Ishikawa (cell line): ENCODE results near the gene UBE2QL1.

Source experiments
- CEBPB ChIP-seq: IDR thresholded peaks from 2 replicates; pipeline ENCODE4 v1.6.1; 2012
- CREB1 ChIP-seq: IDR thresholded peaks from 2 replicates; pipeline ENCODE4 v1.6.1; 2012; ENCODE audit warnings: low read depth
- EP300 ChIP-seq: IDR thresholded peaks from 2 replicates; pipeline ENCODE4 v1.6.1; 2012; ENCODE audit warnings: borderline replicate concordance
- FOXM1 ChIP-seq: IDR thresholded peaks from 2 replicates; pipeline ENCODE4 v1.6.1; 2012; ENCODE audit warnings: low read depth, borderline replicate concordance
- NFIC ChIP-seq: IDR thresholded peaks from 2 replicates; pipeline ENCODE4 v1.6.1; 2012
- RAD21 ChIP-seq: IDR thresholded peaks from 2 replicates; pipeline ENCODE4 v1.6.1; 2012; ENCODE audit warnings: low read depth
- TAF1 ChIP-seq: IDR thresholded peaks from 2 replicates; pipeline ENCODE4 v1.6.1; 2012; ENCODE audit warnings: low read depth, mild to moderate bottlenecking
- TEAD4 ChIP-seq: IDR thresholded peaks from 2 replicates; pipeline ENCODE4 v1.6.1; 2012
- YY1 ChIP-seq: IDR thresholded peaks from 2 replicates; pipeline ENCODE4 v1.6.1; 2012; ENCODE audit warnings: low read depth
- ZBTB7A ChIP-seq: IDR thresholded peaks from 2 replicates; pipeline ENCODE4 v1.6.1; 2012; ENCODE audit warnings: low read depth
- TF ChIP-seq, protein P1 (sequence below): IDR thresholded peaks from 2 replicates; pipeline ENCODE4 v1.6.1; 2012; ENCODE audit warnings: low read depth, mild to moderate bottlenecking
- TF ChIP-seq, protein P2 (sequence below): IDR thresholded peaks from 2 replicates; pipeline ENCODE4 v1.6.1; 2012
- TF ChIP-seq, protein P3 (sequence below): IDR thresholded peaks from 2 replicates; pipeline ENCODE4 v1.6.1; 2012

DNA sequence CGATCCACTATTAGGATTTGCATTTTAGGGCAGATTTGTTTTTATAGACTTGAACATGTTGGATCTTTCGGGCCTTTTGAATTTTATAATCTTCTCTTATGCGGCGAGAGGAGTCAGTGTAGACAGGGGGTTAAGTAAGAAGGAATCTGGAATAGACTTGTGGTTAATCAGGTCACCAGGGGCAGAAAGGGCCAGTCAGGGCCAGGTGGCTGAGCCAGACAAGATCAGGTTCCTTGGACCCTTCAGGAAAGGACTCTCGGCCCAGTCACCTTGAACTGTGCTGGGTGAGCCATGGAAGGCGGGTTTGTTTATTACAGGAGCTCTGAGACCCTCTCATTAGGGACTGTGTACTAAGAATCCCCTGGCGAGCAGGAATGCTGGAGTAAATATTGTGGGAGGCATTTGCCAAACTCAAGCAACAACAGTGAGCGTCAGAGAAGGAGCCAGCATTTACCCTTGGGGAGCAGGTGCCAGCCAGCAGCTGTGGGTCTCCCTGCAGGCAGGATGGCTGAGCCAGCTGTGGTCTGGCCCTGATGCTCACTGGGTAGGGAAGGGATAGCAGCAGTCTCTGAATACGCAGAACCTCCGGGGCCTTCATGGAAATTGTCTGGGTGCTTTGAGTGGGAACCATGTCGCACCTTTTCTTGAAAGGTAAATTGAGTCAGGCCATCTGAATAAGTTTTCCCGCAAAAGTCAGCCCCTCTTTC, 79.2 kb downstream of the UBE2QL1 start:
- no peak for TF ChIP-seq CEBPB
- TF ChIP-seq ZBTB7A, result no peak
- TF ChIP-seq, protein P1, sequence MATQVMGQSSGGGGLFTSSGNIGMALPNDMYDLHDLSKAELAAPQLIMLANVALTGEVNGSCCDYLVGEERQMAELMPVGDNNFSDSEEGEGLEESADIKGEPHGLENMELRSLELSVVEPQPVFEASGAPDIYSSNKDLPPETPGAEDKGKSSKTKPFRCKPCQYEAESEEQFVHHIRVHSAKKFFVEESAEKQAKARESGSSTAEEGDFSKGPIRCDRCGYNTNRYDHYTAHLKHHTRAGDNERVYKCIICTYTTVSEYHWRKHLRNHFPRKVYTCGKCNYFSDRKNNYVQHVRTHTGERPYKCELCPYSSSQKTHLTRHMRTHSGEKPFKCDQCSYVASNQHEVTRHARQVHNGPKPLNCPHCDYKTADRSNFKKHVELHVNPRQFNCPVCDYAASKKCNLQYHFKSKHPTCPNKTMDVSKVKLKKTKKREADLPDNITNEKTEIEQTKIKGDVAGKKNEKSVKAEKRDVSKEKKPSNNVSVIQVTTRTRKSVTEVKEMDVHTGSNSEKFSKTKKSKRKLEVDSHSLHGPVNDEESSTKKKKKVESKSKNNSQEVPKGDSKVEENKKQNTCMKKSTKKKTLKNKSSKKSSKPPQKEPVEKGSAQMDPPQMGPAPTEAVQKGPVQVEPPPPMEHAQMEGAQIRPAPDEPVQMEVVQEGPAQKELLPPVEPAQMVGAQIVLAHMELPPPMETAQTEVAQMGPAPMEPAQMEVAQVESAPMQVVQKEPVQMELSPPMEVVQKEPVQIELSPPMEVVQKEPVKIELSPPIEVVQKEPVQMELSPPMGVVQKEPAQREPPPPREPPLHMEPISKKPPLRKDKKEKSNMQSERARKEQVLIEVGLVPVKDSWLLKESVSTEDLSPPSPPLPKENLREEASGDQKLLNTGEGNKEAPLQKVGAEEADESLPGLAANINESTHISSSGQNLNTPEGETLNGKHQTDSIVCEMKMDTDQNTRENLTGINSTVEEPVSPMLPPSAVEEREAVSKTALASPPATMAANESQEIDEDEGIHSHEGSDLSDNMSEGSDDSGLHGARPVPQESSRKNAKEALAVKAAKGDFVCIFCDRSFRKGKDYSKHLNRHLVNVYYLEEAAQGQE, result no peak
- no peak for TF ChIP-seq YY1
- TF ChIP-seq NFIC, result no peak
- TF ChIP-seq, protein P2, sequence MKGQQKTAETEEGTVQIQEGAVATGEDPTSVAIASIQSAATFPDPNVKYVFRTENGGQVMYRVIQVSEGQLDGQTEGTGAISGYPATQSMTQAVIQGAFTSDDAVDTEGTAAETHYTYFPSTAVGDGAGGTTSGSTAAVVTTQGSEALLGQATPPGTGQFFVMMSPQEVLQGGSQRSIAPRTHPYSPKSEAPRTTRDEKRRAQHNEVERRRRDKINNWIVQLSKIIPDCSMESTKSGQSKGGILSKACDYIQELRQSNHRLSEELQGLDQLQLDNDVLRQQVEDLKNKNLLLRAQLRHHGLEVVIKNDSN, result no peak
- TF ChIP-seq CREB1, result no peak
- TF ChIP-seq FOXM1, result no peak
- TF ChIP-seq EP300, result no peak
- TF ChIP-seq TAF1, result no peak
- TF ChIP-seq, protein P3, sequence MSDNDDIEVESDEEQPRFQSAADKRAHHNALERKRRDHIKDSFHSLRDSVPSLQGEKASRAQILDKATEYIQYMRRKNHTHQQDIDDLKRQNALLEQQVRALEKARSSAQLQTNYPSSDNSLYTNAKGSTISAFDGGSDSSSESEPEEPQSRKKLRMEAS, result no peak
- TF ChIP-seq TEAD4, result no peak
- TF ChIP-seq RAD21, result no peak
